Heart right ventricle (tissue), 16 donors: Measurements from ENCODE around the gene FLOT2. TPM values are rescaled to one million over a fixed set of nuclear protein-coding genes. Genes with fewer than 3 reads are reported as not detected.

ENCODE experiments used
- ATAC-seq, 8 donors: fragments of 200-7000 bp; cut with Tn5 transposase; one replicate each; pipeline ENCODE4 v1.9.1; 2020; ENCODE audit warnings: mild to moderate bottlenecking in 8 of 8, moderate library complexity in 8 of 8, moderate number of reproducible peaks in 1 of 8
- DNase-seq, 2 donors: peaks; one replicate each; pipeline ENCODE4 v3.0.0-alpha.2; 2020
- H3K27ac ChIP-seq, 10 donors: fragments of 200-600 bp; sonication (generic) in 2 of 10; one replicate each; pipeline versions ENCODE4 v1.5.0 to v1.8.0; 2020 to 2022; ENCODE audit warnings: mild to moderate bottlenecking in 3 of 10
- H3K27me3 ChIP-seq, 7 donors: fragments of 200-600 bp; one replicate each; pipeline ENCODE4 v1.8.0; 2021 to 2022; ENCODE audit warnings: mild to moderate bottlenecking in 2 of 7
- H3K36me3 ChIP-seq, 9 donors: fragments of 200-600 bp; sonication (generic) in 1 of 9; one replicate each; pipeline versions ENCODE4 v1.5.0 to v1.8.0; 2020 to 2022; ENCODE audit warnings: mild to moderate bottlenecking in 2 of 9
- H3K4me1 ChIP-seq, 9 donors: fragments of 200-600 bp; sonication (generic) in 1 of 9; one replicate each; pipeline versions ENCODE4 v1.5.0 to v1.8.0; 2020 to 2022; ENCODE audit warnings: mild to moderate bottlenecking in 4 of 9
- H3K4me3 ChIP-seq, 10 donors: fragments of 200-600 bp; sonication (generic) in 2 of 10; one replicate each; pipeline versions ENCODE4 v1.5.0 to v1.8.0; 2020 to 2022; ENCODE audit warnings: mild to moderate bottlenecking in 7 of 10, moderate library complexity in 2 of 10
- H3K9me3 ChIP-seq, 11 donors: fragments of 200-600 bp in 10 of 11; sonication (generic) in 2 of 11; one replicate each; pipeline versions ENCODE4 v1.5.0 to v1.8.0; 2013 to 2022; ENCODE audit warnings: mild to moderate bottlenecking in 2 of 11, control low read depth in 1 of 11, moderate library complexity in 1 of 11
- WGBS, 2 donors: extraction: QIAGEN DNeasy Blood & Tissue Kit; methylation state at CpG; one replicate each; pipeline ENCODE4 v1.1.7; 2013; ENCODE audit warnings: inconsistent platforms in 1 of 2; 5-methylcytosine and 5-hydroxymethylcytosine counted together
- intact Hi-C, 10 donors: fragments of 100-400 bp; cut with DNase I; formaldehyde crosslinking; loops; one replicate each; pipeline versions ENCODE4 v1.11.1 to v1.14.2; 2022
- polyA plus RNA-seq, 2 donors: library from polyadenylated mRNA; stranded (reverse); fragments of 200-250 nt; gene quantifications; one replicate each; pipeline ENCODE4 v1.2.3, GENCODE V29; 2013
- total RNA-seq, 10 donors: library from RNA; stranded (reverse); fragmentation: NEBNext Ultra II Directional in 3 of 10; extraction: Animal tissue kit (Norgen Biotek cat#: 25700) in 3 of 10; gene quantifications; one replicate each; pipeline versions ENCODE4 v1.2.1 to v1.2.4, GENCODE V29; 2021 to 2023
- TF ChIP-seq, protein P1 (sequence below), 9 donors: fragments of 200-600 bp; sonication (generic) in 2 of 9; IDR thresholded peaks; one replicate each; pipeline versions ENCODE4 v1.5.0 to v1.8.0; 2021 to 2022; ENCODE audit warnings: antibody characterized with exemption in 9 of 9, mild to moderate bottlenecking in 5 of 9, moderate library complexity in 1 of 9
- donor health status: Arrhythmogenic right ventricular cardiomyopathy.
- donor health status: ischemic (EF 13 %, LVEDD 7.1; RV severe dilation, severe dysfunction).
- donor health status: healthy with polysubstance abuse.
- donor health status: DM: no; HTN: yes; CAD: no.
- donor health status: DM: no; HTN: no; CAD: no.
- donor health status: ischemic (EF 25% LVEDD 6.9; RV normal size, moderate dysfunction).
- donor health status: ischemic (EF 25% LVEDD 5.7; RV mildly dilated, moderate dysfunction).
- donor health status: healthy.
- donor health status: DM: yes; HTN: yes; CAD: no.
- donor health status: Ischemic cardiomyopathy.
- donor health status: ischemic (EF 35%, LVEDD 5.7; RV mildly dilated, moderate dysfunction).
- donor health status: nonischemic (EF 11% LVEDD 7.7; RV severe dilation, severe dysfunction).
- donor health status: DM: yes; HTN: yes; CAD: no.
- donor health status: PGD.
- donor health status: ischemic (EF 29% LVEDD 5.4; RV normal size, mild dysfunction).
- donor health status: nonischemic (EF 23%, LVEDD 6.1; RV moderate dilation, normal function).

Gene FLOT2
- total and polyA plus RNA-seq, 12 donors, result 38.3 to 159 (median 88.8) TPM

DNA sequence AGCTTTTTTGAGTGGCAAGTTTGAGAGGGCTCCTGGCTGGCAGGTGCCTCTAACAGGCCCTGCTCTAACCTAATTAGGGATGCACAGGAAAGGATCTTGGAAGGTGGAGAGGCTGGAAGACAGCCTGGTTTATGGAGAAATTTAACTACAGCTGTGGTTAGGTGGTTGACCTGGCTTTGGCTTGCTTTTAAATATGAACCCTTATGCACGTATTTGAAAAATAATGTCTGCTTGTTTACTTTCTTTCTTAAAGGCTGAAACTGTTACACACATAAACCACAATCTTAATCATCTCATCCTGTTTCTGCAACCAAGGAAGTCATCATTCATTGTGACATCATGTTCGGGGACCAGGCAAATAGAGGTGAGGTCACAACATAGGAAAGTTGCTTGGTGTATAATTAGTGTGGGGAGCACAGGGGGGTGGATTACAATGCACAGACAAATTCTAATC lies 28.4 kb upstream of the FLOT2 start:
- Histone ChIP-seq H3K36me3 (peaks cover 0 to 80% (median 26%) of the 10 kb centered on the region in 9 donors), H3K4me1 (peaks cover 0 to 50% (median 19%) of the 10 kb centered on the region in 9 donors), H3K27ac (peak overlapping the region in 3 of 10 donors; percentile 48 to 91 (median 63)), H3K4me3 (peak overlapping the region in 1 of 10 donors; percentile 9), H3K9me3 (peaks cover 0 to 14% (median 0%) of the 10 kb centered on the region in 11 donors), H3K27me3 (no peaks in the 10 kb centered on the region)
- intact Hi-C loops, result no loop called here
- DNase-seq, result no peak
- WGBS, 2 donors, result 49 to 61% methylated on average over 2 of the region's 2 CpGs
- TF ChIP-seq, protein P1, sequence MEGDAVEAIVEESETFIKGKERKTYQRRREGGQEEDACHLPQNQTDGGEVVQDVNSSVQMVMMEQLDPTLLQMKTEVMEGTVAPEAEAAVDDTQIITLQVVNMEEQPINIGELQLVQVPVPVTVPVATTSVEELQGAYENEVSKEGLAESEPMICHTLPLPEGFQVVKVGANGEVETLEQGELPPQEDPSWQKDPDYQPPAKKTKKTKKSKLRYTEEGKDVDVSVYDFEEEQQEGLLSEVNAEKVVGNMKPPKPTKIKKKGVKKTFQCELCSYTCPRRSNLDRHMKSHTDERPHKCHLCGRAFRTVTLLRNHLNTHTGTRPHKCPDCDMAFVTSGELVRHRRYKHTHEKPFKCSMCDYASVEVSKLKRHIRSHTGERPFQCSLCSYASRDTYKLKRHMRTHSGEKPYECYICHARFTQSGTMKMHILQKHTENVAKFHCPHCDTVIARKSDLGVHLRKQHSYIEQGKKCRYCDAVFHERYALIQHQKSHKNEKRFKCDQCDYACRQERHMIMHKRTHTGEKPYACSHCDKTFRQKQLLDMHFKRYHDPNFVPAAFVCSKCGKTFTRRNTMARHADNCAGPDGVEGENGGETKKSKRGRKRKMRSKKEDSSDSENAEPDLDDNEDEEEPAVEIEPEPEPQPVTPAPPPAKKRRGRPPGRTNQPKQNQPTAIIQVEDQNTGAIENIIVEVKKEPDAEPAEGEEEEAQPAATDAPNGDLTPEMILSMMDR (IDR thresholded peaks at IDR 0.05), result no peak
- peak in 7 of 8 donors; percentile 47 to 73 (median 63) for ATAC-seq

DNA sequence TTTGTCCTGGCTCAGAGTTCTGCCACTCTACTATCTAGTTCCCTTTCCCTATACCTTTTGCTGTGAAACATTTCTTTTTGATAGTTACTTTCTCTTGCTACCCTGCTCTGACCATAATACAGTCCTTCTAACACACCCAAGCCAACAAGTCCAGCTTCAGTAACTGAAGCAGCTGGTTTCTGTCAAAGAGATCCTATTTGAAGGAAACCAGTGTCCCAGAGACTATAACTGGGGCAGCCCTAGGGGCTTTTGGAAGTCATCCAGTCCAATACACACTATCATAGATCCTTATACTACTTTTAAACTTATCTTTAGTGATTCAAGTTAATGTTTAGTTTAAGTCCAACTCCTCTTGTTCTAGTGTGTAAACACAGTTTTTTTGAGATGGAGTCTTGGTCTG lies 22.7 kb upstream of the FLOT2 start:
- peaks cover 0 to 18% (median 0%) of the 10 kb centered on the region in 9 donors for H3K4me1 ChIP-seq
- intact Hi-C loops, result no loop called here
- ATAC-seq (no peak), DNase-seq (no peak)
- peaks cover 0 to 100% (median 75%) of the 10 kb centered on the region in 9 donors for H3K36me3 ChIP-seq
- no peaks in the 10 kb centered on the region for H3K27me3 ChIP-seq
- H3K9me3 ChIP-seq, result no peaks in the 10 kb centered on the region
- no peak overlapping the region for H3K4me3 ChIP-seq
- TF ChIP-seq, protein P1 (IDR thresholded peaks at IDR 0.05), result no peak
- peak overlapping the region in 1 of 10 donors; percentile 4 for H3K27ac ChIP-seq

DNA sequence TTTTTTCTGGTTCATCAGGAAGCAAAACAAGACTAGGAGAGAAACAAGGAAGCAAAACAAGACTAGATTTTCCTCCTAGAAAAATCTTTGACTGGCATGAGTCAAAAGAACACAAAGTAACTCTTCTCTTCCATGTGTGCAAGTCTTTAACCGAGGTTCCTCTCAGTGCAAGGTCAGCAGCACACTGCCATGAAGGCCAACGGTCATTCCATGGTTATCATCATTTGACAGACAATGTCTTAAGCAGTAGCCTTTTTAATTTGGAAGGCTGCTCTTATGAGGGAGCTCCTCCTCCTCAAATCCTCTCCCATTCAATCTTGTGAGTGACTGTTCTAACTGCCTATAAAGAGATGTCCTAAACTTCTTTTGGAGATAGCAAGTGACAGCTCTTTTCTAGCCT lies 20.8 kb upstream of the FLOT2 start:
- Histone ChIP-seq H3K4me1 (peaks cover 0 to 16% (median 0%) of the 10 kb centered on the region in 9 donors), H3K9me3 (no peaks in the 10 kb centered on the region), H3K27me3 (no peaks in the 10 kb centered on the region), H3K27ac (no peak overlapping the region), H3K36me3 (peaks cover 0 to 100% (median 81%) of the 10 kb centered on the region in 9 donors), H3K4me3 (no peak overlapping the region)
- 66 to 68% methylated on average over 2 of the region's 2 CpGs for WGBS, 2 donors
- TF ChIP-seq, protein P1 (IDR thresholded peaks at IDR 0.05), result no peak
- intact Hi-C loops, result loop anchor here in 6 of 10 donors (5.0 to 10.0 kb wide), 3 partner anchors 153 to 193 kb away; partner anchors contain the start of genes NEK8 (in 4 of the 6) and TLCD1 (in 4 of the 6)
- ATAC-seq, result no peak
- DNase-seq, result no peak

DNA sequence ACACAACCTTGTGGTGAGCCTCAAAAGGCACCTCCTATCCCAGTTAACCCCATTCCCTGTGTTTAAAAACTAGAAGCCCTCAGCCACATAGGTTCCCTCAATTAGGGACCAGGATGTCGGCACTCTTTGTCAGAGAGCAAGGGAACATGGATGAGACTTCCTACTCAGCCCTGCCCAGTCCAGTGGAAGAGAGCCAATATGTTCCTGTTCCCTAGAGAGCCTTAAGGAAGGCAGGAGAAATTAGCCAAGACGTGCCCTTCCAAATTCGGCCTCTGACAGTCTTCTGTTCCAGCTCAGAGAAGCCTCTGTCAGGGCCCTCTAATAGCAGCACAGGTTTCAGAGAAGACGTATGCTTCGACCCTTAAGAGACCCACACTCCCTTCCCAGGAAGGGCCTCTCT lies 19.9 kb upstream of the FLOT2 start:
- ATAC-seq, result peak in 2 of 8 donors; percentile 11 to 36
- DNase-seq, result no peak
- TF ChIP-seq, protein P1 (IDR thresholded peaks at IDR 0.05), result no peak
- WGBS, 2 donors, result 54 to 63% methylated on average over 5 of the region's 5 CpGs
- Histone ChIP-seq H3K27me3 (no peaks in the 10 kb centered on the region), H3K9me3 (no peaks in the 10 kb centered on the region), H3K4me1 (peaks cover 0 to 16% (median 0%) of the 10 kb centered on the region in 9 donors), H3K36me3 (peaks cover 0 to 100% (median 86%) of the 10 kb centered on the region in 9 donors), H3K4me3 (no peak overlapping the region), H3K27ac (peak overlapping the region in 2 of 10 donors; percentile 15 to 34)
- intact Hi-C loops, result loop anchor here in 7 of 10 donors (2.0 to 10.0 kb wide), 4 partner anchors 153 to 193 kb away; partner anchors contain the start of genes NEK8 (in 4 of the 7) and TLCD1 (in 4 of the 7)
